Measurements from ENCODE around the gene ZSWIM8. TPM values are rescaled to one million over a fixed set of nuclear protein-coding genes. Genes with fewer than 3 reads are reported as not detected.
"Not testable (repeated sequence)": the region's sequence is repeated elsewhere in the genome, so short reads cannot be mapped to it uniquely, and the experiment has no call there.

ZSWIM8 gene, protein sequence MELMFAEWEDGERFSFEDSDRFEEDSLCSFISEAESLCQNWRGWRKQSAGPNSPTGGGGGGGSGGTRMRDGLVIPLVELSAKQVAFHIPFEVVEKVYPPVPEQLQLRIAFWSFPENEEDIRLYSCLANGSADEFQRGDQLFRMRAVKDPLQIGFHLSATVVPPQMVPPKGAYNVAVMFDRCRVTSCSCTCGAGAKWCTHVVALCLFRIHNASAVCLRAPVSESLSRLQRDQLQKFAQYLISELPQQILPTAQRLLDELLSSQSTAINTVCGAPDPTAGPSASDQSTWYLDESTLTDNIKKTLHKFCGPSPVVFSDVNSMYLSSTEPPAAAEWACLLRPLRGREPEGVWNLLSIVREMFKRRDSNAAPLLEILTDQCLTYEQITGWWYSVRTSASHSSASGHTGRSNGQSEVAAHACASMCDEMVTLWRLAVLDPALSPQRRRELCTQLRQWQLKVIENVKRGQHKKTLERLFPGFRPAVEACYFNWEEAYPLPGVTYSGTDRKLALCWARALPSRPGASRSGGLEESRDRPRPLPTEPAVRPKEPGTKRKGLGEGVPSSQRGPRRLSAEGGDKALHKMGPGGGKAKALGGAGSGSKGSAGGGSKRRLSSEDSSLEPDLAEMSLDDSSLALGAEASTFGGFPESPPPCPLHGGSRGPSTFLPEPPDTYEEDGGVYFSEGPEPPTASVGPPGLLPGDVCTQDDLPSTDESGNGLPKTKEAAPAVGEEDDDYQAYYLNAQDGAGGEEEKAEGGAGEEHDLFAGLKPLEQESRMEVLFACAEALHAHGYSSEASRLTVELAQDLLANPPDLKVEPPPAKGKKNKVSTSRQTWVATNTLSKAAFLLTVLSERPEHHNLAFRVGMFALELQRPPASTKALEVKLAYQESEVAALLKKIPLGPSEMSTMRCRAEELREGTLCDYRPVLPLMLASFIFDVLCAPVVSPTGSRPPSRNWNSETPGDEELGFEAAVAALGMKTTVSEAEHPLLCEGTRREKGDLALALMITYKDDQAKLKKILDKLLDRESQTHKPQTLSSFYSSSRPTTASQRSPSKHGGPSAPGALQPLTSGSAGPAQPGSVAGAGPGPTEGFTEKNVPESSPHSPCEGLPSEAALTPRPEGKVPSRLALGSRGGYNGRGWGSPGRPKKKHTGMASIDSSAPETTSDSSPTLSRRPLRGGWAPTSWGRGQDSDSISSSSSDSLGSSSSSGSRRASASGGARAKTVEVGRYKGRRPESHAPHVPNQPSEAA (N-terminal part only)
- total RNA-seq: 71.7 TPM

GRCh38 chr10:73785211-73785720 is at the start of gene ZSWIM8:
Gene ZSWIM8, plus strand, starts transcription at chr10:73785606. Its CDS starts 273 bp downstream, at chr10:73785879.
- peak; percentile 83 for ATAC-seq

GRCh38 chr10:73740501-73741254 is 44.7 kb upstream of the ZSWIM8 start:
- ATAC-seq: not testable (repeated sequence)

DNA sequence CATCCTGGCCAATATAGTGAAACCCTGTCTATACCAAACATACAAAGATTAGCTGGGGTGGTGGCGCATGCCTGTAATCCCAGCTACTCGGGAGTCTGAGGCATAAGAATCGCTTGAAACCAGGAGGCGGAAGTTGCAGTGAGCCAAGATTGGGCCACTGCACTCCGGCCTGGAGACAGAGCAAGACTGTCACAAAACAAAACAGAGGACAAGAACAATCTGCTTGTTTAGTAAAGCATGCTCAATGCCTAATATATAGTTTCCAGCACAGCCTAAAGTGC is 43.0 kb upstream of the ZSWIM8 start:
- ATAC-seq: no peak

DNA sequence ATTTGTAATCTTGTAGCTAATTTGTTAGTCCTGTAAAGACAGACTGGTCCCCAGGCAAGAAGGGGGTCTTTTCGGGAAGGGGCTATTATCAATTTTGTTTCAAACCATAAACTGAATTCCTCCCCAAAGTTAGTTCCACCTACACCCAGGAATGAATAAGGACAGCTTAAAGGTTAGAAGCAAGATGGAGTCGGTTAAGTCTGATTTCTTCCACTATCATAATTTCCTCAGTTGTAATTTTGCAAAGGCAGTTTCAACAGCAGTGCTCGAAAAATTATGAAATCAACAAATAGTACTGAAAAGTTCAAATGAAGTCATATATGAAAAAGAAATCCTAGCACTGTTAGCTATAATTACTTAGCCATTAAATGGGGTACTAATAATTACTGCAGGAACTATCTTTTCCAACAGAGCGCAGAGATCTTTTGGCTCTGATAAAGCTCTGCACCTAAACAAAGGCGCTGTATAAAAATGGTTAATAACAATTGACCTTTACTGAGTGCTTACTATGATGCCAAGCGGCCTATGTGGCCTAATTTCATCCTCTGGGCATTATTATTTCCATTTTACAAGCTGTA is 42.0 kb upstream of the ZSWIM8 start:
- ATAC-seq: no peak

- ATAC-seq: peak; percentile 91
Measured at GRCh38 chr10:73743905-73744663, 41.3 kb upstream of the ZSWIM8 start, which contains the start of gene SEC24C. Gene SEC24C, plus strand, starts transcription at chr10:73744372. Its CDS starts 2,461 bp downstream, at chr10:73746833.

DNA sequence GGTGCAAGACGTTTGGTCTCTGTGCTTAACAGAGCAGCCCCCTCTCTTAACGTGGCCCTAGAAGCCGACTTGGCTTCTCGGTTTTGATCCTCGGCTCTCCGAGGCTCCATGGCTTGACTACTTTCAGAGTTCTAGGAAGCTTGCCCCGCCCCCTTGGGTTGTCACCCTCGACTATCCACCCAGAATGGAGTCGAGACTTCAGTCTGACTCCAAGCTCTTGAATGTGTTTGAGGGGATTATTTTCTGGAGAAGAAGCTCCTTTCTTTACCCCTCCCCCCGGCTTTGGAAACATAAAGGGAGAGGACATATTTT is 40.8 kb upstream of the ZSWIM8 start:
- ATAC-seq: peak; percentile 48

DNA sequence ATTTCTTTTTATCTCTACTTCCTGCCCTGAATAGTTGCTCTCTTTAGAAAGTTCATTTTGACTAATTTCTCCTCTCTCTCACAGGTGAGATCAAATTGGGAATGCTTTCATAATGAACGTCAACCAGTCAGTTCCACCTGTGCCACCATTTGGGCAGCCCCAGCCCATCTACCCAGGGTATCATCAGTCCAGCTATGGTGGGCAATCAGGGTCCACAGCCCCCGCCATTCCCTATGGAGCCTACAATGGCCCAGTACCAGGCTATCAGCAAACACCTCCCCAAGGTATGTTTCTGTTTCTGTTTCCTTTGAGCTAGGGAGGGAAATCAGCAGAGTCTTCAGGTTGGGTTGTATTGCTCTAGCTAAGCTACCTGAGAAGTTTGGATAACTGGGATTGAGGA is 38.7 kb upstream of the ZSWIM8 start:
- no peak for ATAC-seq

- ATAC-seq: no peak
Measured at GRCh38 chr10:73750819-73751218, 34.6 kb upstream of the ZSWIM8 start.

DNA sequence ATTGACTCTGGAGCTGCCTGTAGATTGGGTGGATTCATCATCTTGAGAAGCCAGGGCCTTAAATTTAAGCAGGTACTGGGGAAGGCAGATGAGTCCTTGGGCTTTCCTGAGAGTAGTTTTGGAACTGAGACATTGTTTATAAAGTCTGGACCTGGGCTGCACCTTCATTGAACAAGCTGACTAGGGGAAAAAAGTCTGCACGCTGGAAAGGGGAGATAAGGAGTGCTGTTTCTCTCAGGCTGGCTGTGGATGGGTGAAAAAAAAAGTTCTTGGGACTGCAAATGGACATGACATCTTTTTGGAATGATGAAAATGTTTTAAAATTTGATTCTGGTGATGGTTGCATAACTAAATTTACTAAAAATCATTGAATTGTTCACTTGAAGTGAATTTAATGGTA is 29.2 kb upstream of the ZSWIM8 start:
- ATAC-seq: no peak

DNA sequence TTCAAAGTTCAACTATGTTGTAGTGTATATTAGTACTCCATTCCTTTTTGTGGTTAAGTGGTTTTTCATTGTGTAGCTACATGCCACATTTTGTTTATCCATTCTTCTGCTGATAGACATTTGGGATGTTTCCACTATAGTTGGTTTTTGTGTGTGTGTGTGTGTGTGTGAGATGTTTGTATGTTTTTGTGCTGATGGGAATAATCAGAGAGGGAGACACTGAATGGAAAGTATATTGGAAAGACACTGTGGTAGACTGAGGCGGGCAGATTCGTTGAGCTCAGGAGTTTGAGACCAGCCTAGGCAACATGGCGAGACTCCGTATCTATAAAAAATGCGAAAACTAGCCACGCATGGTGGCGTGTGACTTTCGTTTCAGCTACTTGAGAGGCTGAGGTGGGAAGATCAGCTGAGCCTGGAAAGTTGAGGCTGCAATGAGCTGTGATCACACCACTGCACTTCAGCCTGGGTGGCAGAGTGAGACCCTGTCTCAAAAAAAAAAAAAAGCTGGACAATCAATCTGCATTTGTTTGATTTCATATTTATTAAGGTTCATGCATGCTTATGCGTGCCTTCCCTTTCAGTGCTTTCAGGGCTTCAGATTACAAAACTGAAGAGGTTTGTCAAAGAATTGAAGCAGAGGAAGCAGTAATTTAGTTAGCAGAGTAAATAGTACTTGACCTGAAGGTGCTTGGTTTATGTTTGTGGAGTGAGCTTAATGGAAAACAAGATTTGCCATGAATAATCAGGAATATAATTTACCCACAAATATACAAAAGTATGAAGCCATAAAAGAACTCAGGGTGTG is 26.5 kb upstream of the ZSWIM8 start:
- ATAC-seq: no peak

DNA sequence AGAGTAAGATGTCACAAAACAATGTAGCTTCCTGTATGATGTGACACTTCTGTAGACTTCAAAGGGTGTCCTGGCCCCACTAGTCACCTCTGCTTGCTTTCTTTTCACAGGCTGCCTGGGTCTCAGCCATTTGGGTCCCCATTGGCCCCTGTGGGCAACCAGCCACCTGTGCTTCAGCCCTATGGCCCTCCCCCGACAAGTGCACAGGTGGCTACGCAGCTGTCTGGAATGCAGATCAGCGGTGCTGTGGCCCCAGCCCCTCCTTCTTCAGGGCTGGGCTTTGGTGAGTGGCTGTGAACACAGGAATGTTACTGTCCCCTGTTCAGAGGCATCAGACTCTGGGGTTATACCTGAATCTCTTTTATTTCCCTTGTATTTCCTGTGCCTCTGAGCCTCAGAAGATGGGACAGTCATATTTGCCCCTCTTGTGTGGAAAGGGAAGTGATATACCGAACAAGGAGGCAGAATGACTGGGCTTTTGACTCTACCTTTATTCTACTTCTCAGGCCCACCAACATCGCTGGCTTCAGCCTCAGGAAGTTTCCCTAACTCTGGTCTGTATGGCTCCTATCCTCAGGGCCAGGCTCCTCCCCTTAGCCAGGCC is 25.8 kb upstream of the ZSWIM8 start:
- peak; percentile 8 for ATAC-seq

DNA sequence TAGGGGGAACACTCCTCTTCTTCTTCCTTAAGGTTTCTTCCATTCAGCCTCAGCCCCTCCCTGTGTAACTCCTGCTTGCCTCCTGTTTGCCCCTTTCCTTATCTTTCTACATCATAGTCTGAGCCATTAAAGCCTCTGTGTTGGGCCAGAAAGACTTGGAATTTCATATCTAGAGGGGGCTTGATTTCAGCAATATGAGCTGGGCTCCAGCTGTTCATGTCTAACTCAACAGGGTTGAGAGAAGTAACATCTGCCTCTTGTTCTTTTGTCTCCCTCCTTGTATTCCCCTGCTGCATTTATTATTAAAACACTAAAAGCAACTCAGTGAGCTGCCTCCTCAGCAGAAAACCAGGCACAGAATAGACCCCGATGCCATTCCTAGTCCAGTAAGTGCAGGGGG is 23.6 kb upstream of the ZSWIM8 start:
- ATAC-seq: no peak

DNA sequence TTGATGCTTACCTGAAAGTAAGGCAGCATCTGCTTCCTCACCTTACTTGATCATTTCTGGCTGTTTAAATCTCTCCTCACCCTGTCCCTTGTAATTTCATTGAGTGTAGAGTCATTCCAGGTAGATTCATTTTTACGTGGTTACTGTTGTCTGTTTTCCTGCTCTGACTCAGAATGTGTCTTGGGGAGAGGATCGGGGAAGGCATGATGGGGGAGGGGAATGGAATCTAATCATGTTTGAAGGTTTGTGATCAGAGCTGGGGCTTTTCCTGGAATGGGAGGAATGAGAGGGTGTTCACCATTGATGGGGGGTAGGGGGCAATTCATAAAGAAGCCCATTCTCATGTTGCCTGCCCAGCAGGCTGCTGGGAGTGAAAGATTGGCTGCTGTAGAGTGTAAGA is 22.5 kb upstream of the ZSWIM8 start:
- no peak for ATAC-seq

GRCh38 chr10:73763343-73763742 is 22.1 kb upstream of the ZSWIM8 start:
- ATAC-seq: no peak

- no peak for ATAC-seq
Measured at GRCh38 chr10:73765066-73765465, 20.3 kb upstream of the ZSWIM8 start.

GRCh38 chr10:73768881-73769280 is 16.5 kb upstream of the ZSWIM8 start:
- ATAC-seq: no peak

DNA sequence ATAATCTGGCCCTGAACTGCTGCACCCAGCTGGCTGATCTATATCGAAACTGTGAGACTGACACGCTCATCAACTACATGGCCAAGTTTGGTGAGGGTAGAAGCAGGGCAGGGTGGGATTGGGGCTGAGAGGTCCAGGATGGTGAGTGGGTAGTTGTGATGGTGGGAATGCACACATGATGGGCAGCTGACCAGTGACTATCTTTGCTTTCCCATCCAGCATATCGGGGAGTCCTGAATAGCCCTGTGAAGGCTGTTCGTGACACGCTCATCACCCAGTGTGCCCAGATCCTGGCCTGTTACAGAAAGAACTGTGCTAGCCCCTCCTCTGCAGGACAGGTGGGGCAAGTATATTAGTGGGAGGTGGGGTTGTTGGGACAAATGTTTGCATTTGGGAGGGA is 16.0 kb upstream of the ZSWIM8 start:
- ATAC-seq: no peak

DNA sequence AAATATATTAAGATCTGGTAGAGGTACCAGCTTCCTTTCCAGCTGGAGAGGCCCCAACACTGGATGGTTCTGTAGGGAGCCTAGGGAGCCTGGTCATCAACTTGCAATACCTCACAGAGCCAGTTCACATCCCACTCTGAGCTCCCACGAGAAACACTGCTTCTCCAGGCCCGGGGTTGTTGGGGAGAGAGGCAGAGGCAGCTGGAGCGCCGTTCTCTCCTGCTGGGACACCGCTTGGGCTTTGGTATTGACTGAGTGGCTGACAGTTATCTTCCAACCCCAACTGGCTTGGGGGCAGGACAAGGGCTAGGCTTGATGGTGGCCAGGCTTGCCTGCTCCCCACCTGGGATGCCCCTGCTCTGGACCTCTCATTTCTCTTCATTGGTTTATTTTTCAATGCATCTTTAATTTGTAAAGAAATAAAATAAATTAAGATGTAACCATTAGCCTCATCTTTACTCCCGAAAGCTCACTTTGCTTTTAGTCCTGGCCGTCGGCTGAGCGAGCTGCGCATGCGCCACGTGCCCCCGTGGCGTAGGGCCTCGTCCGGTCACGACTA is 13.6 kb upstream of the ZSWIM8 start:
- no peak for ATAC-seq

Measured in esophagus mucosa (tissue), 1 donor.